Left ventricle myocardium superior (tissue), 1 donor: ENCODE results near the gene CGB8. TPM values are rescaled to one million over a fixed set of nuclear protein-coding genes. Genes with fewer than 3 reads are reported as not detected.
A peak's percentile ranks its signal among the peaks of the same experiment; 100 is the strongest.
"Not testable (repeated sequence)": the region's sequence is repeated elsewhere in the genome, so short reads cannot be mapped to it uniquely, and the experiment has no call there.

Experiments used
- ATAC-seq: fragments of 200-7000 bp; cut with Tn5 transposase; one replicate; pipeline ENCODE4 v1.9.1; 2020; ENCODE audit warnings: mild to moderate bottlenecking, moderate library complexity
- DNase-seq: peaks from one replicate; pipeline ENCODE4 v3.0.0-alpha.2; 2020
- intact Hi-C: fragments of 100-400 bp; cut with micrococcal nuclease; formaldehyde crosslinking; loops from one replicate; pipeline ENCODE4 v1.11.0; 2022
- total RNA-seq: library from RNA; stranded (reverse); fragmentation: NEBNext Ultra II Directional; extraction: Animal tissue kit (Norgen Biotek cat#: 25700); gene quantifications from one replicate; pipeline ENCODE4 v1.2.1, GENCODE V29; 2021
- donor health status: DM: no; HTN: yes; CAD: no; lungs with severe emphysema.

CGB8 gene
- total RNA-seq, 1 donor from 2014 or later, result not detected

DNA sequence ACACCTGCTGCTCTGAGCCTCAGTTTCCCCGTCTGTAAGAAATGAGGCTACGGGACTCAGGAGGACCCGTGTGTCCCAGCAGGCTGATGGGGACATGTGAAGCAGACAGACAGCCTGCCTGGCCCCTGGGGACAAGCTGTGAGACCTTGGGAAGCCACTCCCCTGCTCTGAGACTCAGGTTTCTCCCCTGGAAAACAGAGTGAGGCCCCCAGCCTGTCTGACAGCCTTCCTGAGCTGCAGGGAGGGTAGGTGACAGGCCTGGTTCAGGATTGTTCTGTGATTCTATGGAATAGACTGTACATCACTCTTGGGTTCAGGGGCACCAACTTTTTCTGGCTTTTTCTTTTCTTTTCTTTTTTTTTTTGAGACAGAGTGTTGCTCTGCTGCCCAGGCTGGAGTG is 18.6 kb upstream of the CGB8 start:
- intact Hi-C loops, result no loop called here
- ATAC-seq (no peak), DNase-seq (no peak)

DNA sequence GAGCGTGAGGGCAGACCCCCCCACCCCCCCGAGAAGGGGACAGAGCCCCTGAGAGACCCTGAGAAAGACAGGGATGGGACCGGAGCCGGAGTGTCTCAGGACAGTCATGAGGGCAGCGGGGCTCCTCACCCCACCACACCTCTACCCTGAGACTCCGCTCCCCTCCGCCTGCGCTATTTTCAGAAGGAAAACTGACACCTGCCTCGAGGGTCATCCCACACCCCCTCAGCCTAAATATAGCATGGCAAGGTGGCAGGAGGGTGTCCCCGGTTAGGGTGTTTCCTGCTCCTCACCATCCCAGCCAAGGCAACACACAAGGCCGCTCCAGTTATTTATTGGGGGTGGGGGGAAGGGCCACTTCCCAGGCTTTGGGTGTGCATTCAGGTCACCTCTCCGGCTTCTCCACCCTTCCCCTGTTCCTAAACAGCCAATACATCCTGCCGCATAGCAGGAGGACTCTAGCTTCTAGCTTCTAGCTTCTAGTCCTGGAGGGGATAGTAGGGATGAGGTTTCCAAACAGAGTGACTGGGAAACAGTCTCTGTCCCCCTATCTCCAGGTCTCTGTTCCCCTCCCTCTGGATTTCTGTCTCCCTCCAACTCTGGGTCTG is 17.1 kb upstream of the CGB8 start:
- intact Hi-C loops, result no loop called here
- DNase-seq, result no peak
- ATAC-seq, result no peak

DNA sequence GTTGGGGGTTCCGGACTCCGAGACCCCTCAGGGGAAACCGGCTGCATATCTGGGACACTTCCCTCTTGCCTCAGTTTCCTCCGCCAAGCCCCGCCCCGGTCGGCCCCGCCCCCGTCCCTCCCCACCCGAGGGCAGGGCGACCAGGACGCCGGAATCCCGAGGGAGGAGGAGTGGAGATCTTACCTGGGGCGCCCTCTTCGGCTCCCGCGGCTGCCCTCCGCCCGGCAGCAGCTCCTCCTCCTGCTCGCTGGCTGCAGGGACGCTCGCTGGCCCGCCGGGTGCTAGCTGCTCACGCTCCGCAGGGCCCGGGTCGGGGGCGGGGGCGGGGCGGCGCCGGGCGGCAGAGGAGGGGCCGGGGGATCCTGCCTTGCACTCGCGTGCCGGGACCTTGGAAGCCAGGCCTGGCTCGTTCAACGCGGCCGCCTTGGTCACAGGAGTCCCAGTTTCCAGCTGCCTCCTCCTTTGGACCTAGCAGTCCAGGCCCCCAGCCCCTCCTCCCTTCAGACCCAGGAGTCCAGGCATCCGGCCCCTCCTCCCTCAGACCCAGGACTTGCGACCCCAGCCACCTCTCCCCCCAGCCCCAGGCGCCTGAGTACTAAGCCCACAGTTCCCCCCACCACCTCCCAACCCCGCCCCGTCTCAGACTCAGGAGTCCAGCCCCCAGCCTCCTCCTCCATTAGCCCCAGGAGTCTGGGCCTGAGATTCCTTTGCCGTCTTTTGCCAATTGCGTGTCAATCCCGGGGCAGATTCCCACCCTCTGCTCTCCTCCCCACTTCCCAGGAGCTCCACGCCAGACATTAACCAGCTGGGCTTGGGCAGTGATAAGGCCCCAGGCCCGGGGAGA is 16.1 kb upstream of the CGB8 start, which contains the start of gene NTF4:
NTF4 (minus strand) TSS at position 51 of the 844 bp plus-strand sequence. CDS start 2,821 bp downstream, outside the sequence.
- intact Hi-C loops, result no loop called here
- ATAC-seq, result peak; percentile 71
- peak; percentile 44 for DNase-seq

DNA sequence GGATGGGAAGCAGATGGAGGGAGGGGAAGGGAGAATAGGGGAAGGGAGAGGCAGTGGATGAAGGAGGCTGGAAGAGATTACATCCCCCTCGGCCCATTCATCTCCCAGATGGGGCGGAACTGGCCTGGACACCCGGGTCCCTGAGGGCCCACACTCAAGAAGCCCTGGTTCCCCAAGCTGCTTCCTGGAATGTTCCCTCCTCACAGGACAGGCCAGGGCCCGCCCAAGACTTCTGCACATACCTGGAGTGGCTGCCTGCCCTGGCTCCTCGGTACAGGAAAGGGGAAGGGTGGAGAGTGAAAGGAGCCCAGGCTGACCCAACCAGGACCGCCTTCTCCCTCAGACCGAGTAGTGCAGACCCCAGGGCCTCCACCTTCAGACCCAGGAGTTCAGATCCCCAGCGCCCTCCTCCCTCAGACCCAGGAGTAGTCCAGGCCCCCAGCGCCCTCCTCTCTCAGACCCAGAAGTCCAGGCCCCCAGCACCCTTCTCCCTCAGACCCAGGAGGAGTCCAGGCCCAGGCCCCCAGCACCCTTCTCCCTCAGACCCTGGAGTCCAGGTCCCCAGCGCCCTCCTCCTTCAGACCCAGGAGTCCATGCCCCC is 15.2 kb upstream of the CGB8 start:
- DNase-seq (no peak), ATAC-seq (no peak)
- intact Hi-C loops, result no loop called here

DNA sequence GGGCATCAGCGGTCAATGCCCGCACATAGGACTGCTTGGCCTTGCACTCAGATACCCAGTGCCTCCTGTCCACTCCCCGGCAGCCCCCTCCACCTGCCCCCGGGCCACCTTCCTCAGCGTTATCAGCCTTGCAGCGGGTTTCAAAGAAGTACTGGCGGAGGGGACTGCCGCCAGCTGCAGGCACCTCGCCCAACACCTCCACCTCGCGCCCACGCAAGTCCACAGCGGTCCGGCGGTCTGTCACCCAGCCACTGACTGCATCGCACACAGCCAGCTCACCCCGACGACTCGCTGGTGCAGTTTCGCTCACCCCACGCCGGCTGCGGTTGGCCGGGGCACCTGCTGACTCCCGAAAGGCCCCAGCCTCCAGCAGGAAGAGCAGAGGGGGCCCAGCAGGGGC is 12.5 kb upstream of the CGB8 start:
- intact Hi-C loops, result no loop called here
- DNase-seq, result no peak
- no peak for ATAC-seq

DNA sequence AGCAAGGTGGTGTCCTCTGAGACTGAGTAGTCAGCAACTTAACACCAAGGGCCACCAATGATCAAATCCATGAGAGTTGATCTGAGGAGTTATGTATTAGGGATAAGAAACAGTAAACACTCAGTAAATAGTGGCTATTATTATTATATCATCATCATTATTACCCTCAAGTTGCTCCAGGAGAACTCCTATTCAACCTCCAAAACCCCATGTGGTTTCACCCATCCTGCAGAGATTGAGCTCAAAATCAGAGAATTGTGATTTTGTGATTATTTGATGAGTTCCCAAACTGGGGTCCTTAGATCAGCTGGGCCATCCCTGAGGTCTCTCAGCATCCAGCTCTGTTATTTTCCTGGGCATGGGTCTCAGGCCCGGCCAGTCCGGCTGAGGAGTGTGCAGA is 12.1 kb upstream of the CGB8 start:
- no peak for DNase-seq
- intact Hi-C loops, result no loop called here

DNA sequence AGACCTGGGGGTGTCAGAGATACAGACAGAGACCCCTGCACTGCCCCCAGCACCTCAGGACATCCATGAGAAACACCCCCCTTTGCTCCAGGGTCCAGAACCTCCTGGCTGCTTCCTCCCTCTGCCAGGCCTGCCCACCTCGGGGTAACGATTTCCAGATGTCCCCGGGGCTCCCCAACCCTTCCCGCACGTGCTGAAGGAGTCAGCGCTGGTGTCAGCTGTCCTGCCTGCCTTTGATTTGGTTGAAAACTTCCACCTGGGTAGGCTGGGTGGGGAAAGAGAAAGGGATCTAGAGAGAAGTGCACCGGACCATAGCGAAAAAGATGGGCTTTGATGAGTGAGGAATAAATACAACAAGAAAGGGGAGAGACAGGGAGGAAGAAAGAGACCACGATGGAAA is 10.1 kb upstream of the CGB8 start:
- DNase-seq, result no peak
- no peak for ATAC-seq
- intact Hi-C loops, result no loop called here

More for the DNA sequence above, 12.1 kb upstream of the CGB8 start:
- ATAC-seq, result no peak

DNA sequence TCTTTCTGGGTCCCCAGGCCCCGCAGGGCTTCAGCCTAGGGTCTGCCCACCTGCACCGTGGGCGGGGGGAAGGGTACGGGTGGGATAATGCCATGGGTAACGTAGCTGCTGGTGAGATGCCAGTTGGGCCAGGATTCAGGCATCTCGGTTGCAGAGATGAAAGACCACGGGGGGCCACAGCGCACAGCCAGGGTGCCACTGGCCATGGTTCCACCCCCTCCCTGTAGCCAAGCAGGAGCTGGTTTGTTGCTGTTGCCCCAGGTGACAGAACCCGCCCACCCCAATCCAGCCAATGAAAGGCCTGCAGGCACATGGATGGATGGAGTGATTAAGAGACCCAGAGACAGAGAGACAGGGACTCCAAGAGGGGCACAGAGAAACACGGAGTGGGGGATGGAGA is 9.7 kb upstream of the CGB8 start:
- ATAC-seq, result no peak

DNA sequence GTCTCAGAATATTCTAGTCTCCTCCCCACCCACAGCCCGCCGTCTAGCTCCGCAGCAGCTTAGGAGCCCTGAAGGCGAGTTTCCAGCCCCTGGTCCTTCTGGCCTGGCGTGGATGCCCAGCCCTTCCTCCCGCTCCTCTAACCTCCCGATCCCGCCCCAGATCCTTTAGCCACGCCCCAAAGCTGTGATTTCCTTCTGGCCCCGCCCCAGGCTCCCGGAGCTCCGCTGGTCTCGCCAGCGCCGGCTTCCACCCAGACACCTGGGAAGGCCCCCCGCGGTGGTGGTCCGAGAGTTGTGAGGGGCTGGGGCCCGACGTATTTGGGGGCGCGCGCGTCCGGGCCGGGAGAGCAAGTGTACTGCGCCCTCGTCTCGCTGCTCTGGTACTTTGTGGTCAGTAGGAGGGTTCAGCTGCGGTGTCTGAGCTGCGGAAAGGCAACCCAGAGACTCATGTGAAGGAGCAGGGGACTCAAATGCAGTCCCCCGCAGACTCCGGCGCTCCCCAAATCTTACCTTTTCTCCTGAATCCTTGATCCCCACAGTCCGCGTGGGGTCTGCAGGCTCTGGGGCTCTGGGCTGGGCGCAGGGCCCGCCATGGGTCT is 8.8 kb upstream of the CGB8 start, which contains the start of gene CGB7:
CGB7 (minus strand) TSS at position 114 of the 599 bp plus-strand sequence. CDS start 2,374 bp downstream, outside the sequence.
- intact Hi-C loops, result no loop called here
- DNase-seq (peak; percentile 77), ATAC-seq (peak; percentile 85)

More for the DNA sequence above, 9.7 kb upstream of the CGB8 start:
- intact Hi-C loops, result no loop called here
- no peak for DNase-seq

DNA sequence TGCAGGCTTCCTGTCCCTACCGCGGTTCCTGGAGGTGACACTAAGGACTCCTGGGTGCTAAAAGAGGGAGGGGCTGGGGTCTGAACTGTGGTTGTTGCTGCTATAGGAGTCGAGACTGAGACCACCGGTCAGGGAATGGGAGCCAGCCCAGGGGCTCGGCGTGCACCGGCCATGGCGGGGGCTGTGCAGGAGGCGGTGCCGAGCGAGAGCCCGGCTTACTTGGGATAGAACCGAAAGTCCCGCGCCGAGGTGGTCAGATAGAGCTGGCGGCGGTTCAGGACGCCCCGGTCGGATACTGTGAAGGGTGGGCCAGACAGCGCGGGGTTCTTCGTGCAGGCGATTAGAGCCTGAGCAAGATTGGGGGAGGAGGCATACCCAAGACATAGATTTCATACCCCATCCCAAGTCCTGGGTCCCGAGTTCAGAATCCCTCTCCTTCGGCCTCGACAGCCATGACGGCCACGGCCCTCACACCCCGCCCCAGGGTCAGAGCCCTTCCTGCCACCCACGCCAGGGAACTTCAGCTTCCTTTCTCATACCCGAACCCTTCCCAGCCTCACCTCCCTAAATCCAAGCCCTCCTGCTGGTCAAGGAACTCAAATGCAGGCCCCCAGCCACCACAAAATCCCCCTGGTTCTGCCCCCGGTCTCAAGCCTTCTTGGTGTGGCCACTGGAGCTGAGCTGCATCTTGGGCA is 8.1 kb upstream of the CGB8 start:
- intact Hi-C loops, DNase-seq: not testable (repeated sequence)
- ATAC-seq, result peak; percentile 44

DNA sequence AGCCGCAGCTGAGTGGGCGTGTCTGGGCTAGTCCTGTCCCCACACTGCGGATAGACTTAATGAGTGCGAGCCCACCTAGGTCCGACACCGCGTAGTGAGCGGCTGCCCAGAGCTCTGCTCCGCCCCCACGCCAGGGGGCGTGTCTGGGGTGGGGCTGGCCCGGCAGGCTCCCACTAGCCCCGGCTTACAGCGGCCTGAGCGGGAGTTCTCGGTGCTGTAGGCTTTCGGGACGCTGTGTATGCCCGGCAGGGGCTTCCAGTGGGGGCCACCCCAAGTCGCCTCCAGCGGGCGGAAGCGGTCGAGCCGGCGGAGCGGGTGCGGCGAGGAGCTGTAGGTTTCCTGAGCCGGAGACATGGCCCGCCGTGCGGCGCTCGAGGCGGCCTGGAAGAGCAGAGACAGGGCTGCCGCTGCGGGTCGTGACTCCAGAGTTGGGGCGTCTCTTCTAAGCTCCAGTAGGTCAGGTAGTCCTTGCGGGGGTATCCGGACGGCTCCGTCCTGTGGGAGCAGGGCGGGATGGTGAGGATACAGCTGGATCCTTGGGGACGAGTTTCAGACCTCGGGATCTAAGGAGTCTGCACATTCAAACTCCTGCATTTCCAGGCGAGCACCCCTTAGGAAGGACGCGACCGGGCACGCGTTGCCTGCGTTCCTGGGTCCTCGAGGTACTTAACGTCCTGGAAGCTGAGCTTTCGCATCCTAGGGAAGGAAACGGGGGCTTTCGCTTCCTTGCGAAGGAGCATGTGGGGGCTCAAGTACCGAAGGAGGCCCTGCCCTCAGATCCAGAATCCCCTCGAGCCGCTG is 7.4 kb upstream of the CGB8 start:
- intact Hi-C loops, result no loop called here
- peak; percentile 92 for ATAC-seq
- DNase-seq, result peak; percentile 79

DNA sequence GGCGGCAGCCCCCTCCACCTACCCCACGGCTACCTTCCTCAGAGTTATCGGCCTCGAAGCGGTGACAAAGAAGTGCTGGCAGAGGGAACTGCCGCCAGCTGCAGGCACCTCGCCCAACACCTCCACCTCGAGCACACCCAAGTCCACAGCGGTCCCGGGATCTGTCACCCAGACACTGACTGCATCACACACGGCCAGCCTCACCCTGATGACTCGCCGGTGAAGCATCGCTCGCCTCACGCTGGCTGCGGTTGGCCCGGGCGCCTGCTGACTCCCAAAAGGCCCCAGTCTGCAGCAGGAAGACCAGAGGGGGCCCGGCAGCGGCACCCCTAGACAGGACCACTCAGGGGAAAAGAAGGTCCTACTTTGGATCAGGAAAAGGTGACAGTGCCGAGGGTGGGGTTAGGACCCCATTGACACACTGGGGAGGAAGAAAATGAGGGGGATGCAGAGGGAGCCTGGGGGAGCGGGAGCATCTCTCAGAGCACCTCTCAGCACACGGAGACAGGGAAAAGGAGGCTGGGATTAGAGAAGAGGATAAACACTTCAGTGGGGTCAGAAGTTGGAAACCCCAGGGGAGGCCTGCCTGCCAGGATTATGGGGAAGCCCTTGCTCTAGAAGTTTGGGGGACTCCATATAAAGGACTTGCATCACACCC is 1.6 kb upstream of the CGB8 start:
- DNase-seq, intact Hi-C loops, ATAC-seq: not testable (repeated sequence)

DNA sequence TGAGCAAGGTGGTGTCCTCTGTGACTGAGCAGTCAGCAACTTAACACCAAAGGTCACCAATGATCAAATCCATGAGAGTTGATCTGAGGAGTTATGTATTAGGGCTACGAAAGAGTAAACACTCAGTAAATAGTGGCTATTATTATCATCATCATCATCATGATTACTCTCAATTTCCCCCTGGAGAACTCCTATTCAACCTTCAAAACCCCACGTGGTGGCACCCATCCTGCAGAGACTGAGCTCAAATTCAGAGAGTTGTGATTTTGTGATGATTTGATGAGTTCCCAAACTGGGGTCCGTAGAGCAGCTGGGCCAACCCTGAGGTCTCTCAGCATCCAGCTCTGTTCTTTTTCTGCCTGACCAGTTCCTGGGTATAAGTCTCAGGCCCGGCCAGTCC is 923 bp upstream of the CGB8 start:
- DNase-seq, ATAC-seq, intact Hi-C loops: not testable (repeated sequence)

DNA sequence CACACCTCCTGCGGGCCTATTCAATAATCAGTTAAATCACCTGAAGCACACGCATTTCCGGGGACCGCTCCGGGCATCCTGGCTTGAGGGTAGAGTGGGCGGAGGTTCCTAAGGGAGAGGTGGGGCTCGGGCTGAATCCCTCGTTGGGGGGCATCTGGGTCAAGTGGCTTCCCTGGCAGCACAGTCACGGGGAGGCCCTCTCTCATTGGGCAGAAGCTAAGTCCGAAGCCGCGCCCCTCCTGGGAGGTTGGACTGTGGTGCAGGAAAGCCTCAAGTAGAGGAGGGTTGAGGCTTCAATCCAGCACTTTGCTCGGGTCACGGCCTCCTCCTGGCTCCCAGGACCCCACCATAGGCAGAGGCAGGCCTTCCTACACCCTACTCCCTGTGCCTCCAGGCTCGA is 5.4 kb downstream of the CGB8 start, which contains the start of gene CGB5:
CGB5 (plus strand) TSS at position 301 of the 400 bp plus-strand sequence. CDS start 362 bp downstream, outside the sequence.
- intact Hi-C loops, DNase-seq, ATAC-seq: not testable (repeated sequence)

DNA sequence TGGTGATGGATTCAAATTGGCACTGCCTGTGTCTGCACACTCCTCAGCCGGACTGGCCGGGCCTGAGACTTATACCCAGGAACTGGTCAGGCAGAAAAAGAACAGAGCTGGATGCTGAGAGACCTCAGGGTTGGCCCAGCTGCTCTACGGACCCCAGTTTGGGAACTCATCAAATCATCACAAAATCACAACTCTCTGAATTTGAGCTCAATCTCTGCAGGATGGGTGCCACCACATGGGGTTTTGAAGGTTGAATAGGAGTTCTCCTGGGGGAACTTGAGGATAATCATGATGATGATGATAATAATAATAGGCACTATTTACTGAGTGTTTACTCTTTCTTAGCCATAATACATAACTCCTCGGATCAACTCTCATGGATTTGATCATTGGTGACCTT is 6.2 kb downstream of the CGB8 start:
- ATAC-seq, intact Hi-C loops, DNase-seq: not testable (repeated sequence)

DNA sequence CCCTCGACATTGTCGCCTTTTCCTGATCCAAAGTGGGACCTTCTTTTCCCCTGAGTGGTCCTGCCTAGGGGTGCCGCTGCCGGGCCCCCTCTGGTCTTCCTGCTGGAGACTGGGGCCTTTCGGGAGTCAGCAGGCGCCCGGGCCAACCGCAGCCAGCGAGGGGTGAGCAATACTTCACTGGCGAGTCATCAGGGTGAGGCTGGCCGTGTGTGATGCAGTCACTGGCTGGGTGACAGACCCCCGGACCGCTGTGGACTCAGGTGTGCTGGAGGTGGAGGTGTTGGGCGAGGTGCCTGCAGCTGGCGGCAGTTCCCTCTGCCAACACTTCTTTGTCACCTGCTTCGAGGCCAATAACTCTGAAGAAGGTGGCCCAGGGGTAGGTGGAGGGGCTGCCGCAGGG is 6.7 kb downstream of the CGB8 start:
- intact Hi-C loops, result no loop called here
- ATAC-seq (no peak), DNase-seq (no peak)

DNA sequence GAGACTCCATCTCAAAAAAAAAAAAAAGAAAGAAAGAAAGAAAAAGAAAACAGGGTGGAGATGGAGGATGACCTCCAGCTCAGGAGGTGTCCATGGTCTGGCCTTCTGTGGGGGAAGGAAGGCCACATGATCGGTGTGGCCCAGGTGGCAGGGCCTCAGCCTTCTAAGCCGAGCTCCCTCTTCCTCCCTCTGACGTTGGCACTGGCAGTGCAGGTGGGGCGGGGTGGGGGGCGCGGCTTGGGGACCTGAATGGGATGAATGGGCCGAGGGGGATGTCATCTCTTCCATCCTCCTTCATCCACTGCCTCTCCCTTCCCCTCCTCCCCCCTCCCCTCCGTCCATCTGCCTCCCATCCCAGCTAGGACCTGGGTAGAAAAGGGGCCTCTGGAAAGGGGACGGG is 9.2 kb downstream of the CGB8 start:
- DNase-seq, ATAC-seq, intact Hi-C loops: not testable (repeated sequence)
